ENCODE results near the gene TCEA2. TPM values are rescaled to one million over a fixed set of nuclear protein-coding genes. Genes with fewer than 3 reads are reported as not detected.
A peak's percentile ranks its signal among the peaks of the same experiment; 100 is the strongest.

TCEA2 gene
- total RNA-seq, 1 donor from 2014 or later = 38.8 TPM

DNA sequence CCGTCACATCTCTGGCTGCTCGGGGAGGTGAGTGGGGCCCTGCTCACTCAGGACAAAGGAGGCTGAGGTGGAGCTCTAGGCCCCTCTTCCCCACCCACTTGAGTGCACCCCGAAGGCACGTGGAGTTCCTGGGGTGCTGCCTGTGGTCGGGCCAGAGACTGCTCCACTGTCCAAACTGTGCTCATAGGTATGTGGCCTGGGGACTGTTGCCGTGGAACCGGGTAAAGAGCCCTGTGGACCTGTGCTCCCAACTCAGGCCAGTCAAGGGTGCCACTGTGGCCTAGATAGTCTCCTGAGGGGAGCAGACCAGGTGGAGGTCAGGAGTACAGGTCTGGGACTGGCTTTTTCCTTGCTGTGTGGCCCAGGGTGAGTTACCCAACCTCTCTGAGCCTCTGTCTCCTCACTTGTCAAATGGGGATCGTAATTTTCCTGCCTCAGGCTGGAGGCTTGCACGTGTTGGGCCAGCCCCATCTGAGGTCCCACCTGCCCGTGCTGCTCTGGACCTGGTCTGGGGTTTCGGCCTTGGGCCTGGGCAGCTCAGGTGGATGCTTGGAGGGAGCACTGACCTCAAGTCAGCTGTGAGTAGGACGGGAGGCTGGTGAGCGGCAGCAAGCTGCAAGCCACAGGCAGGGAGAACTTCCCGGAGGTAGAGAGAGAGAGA, 56.8 kb downstream of the TCEA2 start:
- H3K9me3 ChIP-seq = no peaks in the 10 kb centered on the region
- TF ChIP-seq, protein P1, sequence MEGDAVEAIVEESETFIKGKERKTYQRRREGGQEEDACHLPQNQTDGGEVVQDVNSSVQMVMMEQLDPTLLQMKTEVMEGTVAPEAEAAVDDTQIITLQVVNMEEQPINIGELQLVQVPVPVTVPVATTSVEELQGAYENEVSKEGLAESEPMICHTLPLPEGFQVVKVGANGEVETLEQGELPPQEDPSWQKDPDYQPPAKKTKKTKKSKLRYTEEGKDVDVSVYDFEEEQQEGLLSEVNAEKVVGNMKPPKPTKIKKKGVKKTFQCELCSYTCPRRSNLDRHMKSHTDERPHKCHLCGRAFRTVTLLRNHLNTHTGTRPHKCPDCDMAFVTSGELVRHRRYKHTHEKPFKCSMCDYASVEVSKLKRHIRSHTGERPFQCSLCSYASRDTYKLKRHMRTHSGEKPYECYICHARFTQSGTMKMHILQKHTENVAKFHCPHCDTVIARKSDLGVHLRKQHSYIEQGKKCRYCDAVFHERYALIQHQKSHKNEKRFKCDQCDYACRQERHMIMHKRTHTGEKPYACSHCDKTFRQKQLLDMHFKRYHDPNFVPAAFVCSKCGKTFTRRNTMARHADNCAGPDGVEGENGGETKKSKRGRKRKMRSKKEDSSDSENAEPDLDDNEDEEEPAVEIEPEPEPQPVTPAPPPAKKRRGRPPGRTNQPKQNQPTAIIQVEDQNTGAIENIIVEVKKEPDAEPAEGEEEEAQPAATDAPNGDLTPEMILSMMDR (IDR thresholded peaks at IDR 0.05) = no peak
- no peak overlapping the region for H3K4me3 ChIP-seq
- peaks cover 8% of the 10 kb centered on the region for H3K4me1 ChIP-seq
- intact Hi-C loops (cut with DNase I) = no loop called here
- ATAC-seq = peak; percentile 25 to 28
- H3K27me3 ChIP-seq (ENCODE audit: low read depth) = peaks cover 19% of the 10 kb centered on the region
- no peak overlapping the region for H3K27ac ChIP-seq
- H3K36me3 ChIP-seq = no peaks in the 10 kb centered on the region
- DNase-seq = peak; percentile 37

DNA sequence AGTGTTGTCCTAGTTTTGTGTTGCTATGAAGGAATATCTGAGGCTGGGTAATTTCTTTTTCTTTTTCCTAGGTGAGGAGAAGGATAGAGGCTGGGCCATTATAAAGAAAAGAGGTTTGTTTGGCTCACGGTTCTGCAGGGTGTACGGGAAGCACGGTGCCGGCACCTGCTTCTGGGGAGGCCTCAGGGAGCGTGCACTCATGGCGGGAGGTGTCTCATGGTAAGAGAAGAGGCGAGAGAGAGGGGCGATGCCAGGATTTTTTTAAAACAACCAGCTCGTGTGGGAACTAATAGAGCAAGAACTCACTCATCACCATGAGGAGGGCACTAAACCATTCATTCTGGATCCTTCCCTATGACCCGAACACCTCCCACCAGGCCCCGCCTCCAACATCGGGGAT, 58.6 kb downstream of the TCEA2 start:
- no peak for ATAC-seq
- TF ChIP-seq, protein P1 (IDR thresholded peaks at IDR 0.05) = no peak
- Histone ChIP-seq H3K4me3 (no peak overlapping the region), H3K27me3 (ENCODE audit: low read depth) (peaks cover 22% of the 10 kb centered on the region), H3K4me1 (peaks cover 8% of the 10 kb centered on the region), H3K9me3 (no peaks in the 10 kb centered on the region), H3K27ac (no peak overlapping the region), H3K36me3 (no peaks in the 10 kb centered on the region)
- intact Hi-C loops (cut with DNase I) = no loop called here
- DNase-seq = no peak

Small RNA genes within 50 kb of the gene (microRNA-seq; reads per million reads assigned to microRNA genes)
- not detected for gene MIR6813 (ENCODE audit: borderline number of aligned reads)

Other genes with a start within 250 kb of the TCEA2 start
- gene ZBTB46, start 231.9 kb upstream of the TCEA2 start, total RNA-seq = 9.9 TPM
- not detected for gene ABHD16B, start 201.7 kb upstream of the TCEA2 start, total RNA-seq
- 76.9 TPM for gene TPD52L2, start 197.9 kb upstream of the TCEA2 start, total RNA-seq
- gene DNAJC5, start 168.1 kb upstream of the TCEA2 start, total RNA-seq = 54.5 TPM
- 31.5 TPM for gene UCKL1, start 106.8 kb upstream of the TCEA2 start, total RNA-seq
- 13.7 TPM for gene ZNF512B, start 93.3 kb upstream of the TCEA2 start, total RNA-seq
- gene SAMD10, start 83.6 kb upstream of the TCEA2 start, total RNA-seq = 3.6 TPM
- gene PRPF6, start 82.1 kb upstream of the TCEA2 start, total RNA-seq = 57.2 TPM
- gene C20orf204, start 27.0 kb upstream of the TCEA2 start, total RNA-seq = 1.2 TPM
- gene SOX18, start 13.6 kb upstream of the TCEA2 start, total RNA-seq = 48.3 TPM
- 57.5 TPM for gene RGS19, start 16.3 kb downstream of the TCEA2 start, total RNA-seq
- 2.6 TPM for gene OPRL1, start 16.9 kb downstream of the TCEA2 start, total RNA-seq
- 0.97 TPM for gene LKAAEAR1, start 21.2 kb downstream of the TCEA2 start, total RNA-seq
- not detected for gene NPBWR2, start 44.4 kb downstream of the TCEA2 start, total RNA-seq
- gene MYT1, start 101.3 kb downstream of the TCEA2 start, total RNA-seq = not detected
- 65.8 TPM for gene PCMTD2, start 192.6 kb downstream of the TCEA2 start, total RNA-seq

Data from lower lobe of right lung (tissue), 2 donors.